Measurements from ENCODE around the gene IRF5.

GRCh38 chr7:128895320-128895719 is 42.4 kb upstream of the IRF5 start:
- no peak for TF ChIP-seq POLR2AphosphoS5 (IDR thresholded peaks at IDR 0.05)
- no peak for TF ChIP-seq CTCF (IDR thresholded peaks at IDR 0.05)
- TF ChIP-seq POLR2A (IDR thresholded peaks at IDR 0.05; ENCODE audit: low read depth) = no peak
